Measurements from ENCODE around the gene TSHZ2. TPM values are rescaled to one million over a fixed set of nuclear protein-coding genes. Genes with fewer than 3 reads are reported as not detected.
"Not testable (repeated sequence)": the region's sequence is repeated elsewhere in the genome, so short reads cannot be mapped to it uniquely, and the experiment has no call there.

Gene TSHZ2
- total RNA-seq, 2 experiments from 2014 or later: 0.13 TPM; not detected in 1

DNA sequence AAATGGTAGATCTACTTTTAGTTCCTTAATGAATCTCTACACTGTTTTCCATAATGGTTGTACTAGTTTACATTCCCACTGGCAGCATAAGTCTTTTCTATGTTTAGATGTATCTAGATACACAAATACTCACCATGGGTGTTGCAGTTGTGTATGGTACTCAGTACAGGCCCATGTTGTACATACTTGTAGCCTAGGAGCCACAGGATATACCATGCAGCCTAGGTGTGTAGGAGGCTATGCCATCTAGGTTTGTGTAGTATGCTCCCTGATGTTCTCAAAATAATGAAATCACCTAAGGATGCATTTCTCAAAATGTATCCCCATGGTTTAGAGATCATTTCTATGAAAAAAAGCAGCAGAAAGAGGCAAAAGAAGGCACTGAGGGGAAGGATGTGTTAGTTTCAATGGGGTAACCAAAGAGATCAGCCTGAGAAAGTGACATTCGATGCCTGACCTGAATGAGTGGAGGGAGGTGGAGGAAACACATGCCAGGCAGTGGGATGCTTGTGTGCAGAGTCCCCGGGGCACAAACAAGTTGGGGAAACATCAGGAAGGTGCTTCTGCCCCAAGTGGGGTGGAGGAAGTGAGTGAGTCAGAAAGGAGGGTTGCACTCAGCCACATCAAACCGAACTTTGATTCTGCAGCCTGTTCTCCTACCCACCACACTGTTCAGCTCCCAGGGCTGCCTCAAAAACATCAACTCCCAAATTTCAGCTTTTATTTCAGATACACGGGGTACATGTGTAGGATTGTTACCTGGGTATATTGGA lies 430.3 kb downstream of the TSHZ2 start:
- POLR2A ChIA-PET: no interaction called here
- peak overlapping the region; percentile 46 for H3K27ac Mint-ChIP-seq
- H3K4me3 Mint-ChIP-seq: no peak overlapping the region
- peaks cover 8% of the 10 kb centered on the region for H3K27me3 Mint-ChIP-seq (ENCODE audit: low read depth)
- CTCF ChIA-PET: interaction anchor here (1.6 kb wide), 1 partner anchor 9 kb away, joined by 4 read pairs; no protein-coding TSS in a partner anchor
- ATAC-seq (peak; percentile 95), DNase-seq (peak; percentile 58)
- no peaks in the 10 kb centered on the region for H3K9me3 Mint-ChIP-seq (ENCODE audit: insufficient read depth)
- H3K4me1 Mint-ChIP-seq (ENCODE audit: low read depth): peaks cover 22% of the 10 kb centered on the region
- H3K36me3 Mint-ChIP-seq (ENCODE audit: low read depth): no peaks in the 10 kb centered on the region

DNA sequence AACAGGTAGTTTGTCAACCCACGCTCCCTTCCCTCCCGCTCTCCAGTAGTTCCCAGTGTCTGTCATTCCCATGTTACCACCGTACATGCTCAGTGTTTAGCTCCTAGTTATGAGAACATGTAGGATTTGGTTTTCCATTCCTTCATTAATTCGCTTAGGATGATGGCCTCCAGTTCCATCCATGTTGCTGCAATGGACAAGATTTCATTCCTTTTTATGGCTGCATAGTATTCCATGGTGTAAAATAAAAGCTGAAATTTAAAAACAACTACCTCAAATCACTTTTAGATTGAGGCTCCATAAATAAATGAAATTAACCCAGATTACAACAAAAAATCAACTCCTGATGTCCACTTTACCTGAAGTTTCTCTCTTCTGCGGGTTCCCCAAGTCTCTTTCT lies 430.9 kb downstream of the TSHZ2 start:
- ATAC-seq: no peak
- POLR2A ChIA-PET: no interaction called here

DNA sequence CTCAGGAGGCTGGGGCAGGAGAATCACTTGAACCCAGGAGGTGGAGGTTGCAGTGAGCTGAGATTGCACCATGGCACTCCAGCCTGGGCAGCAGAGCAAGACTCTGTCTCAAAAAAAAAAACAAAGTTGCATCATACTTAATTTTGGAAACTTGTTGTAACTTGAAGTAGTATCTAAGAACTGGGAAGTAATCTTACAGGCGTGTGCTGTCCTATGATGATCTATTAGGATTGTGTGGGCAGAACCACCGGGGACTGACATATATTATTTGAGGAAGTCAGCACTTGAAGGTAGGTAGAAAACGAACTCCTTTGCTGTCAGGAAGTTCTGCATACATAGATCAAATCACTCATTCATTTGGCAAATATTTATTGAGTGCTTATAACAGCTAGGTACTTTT lies 433.0 kb downstream of the TSHZ2 start:
- peaks cover 8% of the 10 kb centered on the region for H3K27me3 Mint-ChIP-seq (ENCODE audit: low read depth)
- ATAC-seq (no peak), DNase-seq (no peak)
- POLR2A ChIA-PET: no interaction called here
- H3K4me1 Mint-ChIP-seq (ENCODE audit: low read depth): peaks cover 15% of the 10 kb centered on the region
- H3K27ac Mint-ChIP-seq: no peak overlapping the region
- H3K4me3 Mint-ChIP-seq: no peak overlapping the region
- H3K9me3 Mint-ChIP-seq (ENCODE audit: insufficient read depth): no peaks in the 10 kb centered on the region
- CTCF ChIA-PET: interaction anchor here (1.9 kb wide), 1 partner anchor 10 kb away, joined by 4 read pairs; no protein-coding TSS in a partner anchor
- no peaks in the 10 kb centered on the region for H3K36me3 Mint-ChIP-seq (ENCODE audit: low read depth)

More for the DNA sequence above, 430.9 kb downstream of the TSHZ2 start:
- CTCF ChIA-PET: interaction anchor here (1.6 kb wide), 1 partner anchor 9 kb away, joined by 4 read pairs; no protein-coding TSS in a partner anchor
- Mint-ChIP-seq H3K4me1 (ENCODE audit: low read depth) (peaks cover 22% of the 10 kb centered on the region), H3K27me3 (ENCODE audit: low read depth) (peaks cover 8% of the 10 kb centered on the region), H3K9me3 (ENCODE audit: insufficient read depth) (no peaks in the 10 kb centered on the region), H3K4me3 (no peak overlapping the region), H3K36me3 (ENCODE audit: low read depth) (no peaks in the 10 kb centered on the region), H3K27ac (peak overlapping the region; percentile 46)
- no peak for DNase-seq

DNA sequence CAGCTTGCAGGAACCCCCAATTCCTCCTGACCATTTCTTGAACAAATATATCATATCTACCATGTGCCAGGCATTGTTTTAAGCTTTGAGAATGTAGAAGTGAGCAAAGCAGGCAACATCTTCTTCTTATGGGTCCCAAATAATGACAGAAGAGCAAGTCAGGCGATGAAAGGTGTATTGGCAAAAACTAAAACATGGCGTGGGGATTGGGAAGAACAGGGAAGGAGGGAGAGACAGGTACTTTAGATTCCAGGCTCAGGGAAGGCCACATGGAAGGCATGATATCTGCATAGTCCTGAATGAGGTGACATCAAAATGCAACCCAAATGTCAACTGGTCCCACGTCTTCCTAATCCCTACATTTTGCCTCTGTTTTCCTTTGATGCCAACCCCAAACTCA lies 434.4 kb downstream of the TSHZ2 start:
- Mint-ChIP-seq H3K9me3 (ENCODE audit: insufficient read depth) (no peaks in the 10 kb centered on the region), H3K4me1 (ENCODE audit: low read depth) (peaks cover 13% of the 10 kb centered on the region), H3K36me3 (ENCODE audit: low read depth) (no peaks in the 10 kb centered on the region), H3K4me3 (no peak overlapping the region), H3K27me3 (ENCODE audit: low read depth) (peaks cover 8% of the 10 kb centered on the region), H3K27ac (no peak overlapping the region)
- CTCF ChIA-PET: interaction anchor here (1.9 kb wide), 1 partner anchor 11 kb away, joined by 4 read pairs; no protein-coding TSS in a partner anchor
- ATAC-seq (no peak), DNase-seq (no peak)
- POLR2A ChIA-PET: no interaction called here

DNA sequence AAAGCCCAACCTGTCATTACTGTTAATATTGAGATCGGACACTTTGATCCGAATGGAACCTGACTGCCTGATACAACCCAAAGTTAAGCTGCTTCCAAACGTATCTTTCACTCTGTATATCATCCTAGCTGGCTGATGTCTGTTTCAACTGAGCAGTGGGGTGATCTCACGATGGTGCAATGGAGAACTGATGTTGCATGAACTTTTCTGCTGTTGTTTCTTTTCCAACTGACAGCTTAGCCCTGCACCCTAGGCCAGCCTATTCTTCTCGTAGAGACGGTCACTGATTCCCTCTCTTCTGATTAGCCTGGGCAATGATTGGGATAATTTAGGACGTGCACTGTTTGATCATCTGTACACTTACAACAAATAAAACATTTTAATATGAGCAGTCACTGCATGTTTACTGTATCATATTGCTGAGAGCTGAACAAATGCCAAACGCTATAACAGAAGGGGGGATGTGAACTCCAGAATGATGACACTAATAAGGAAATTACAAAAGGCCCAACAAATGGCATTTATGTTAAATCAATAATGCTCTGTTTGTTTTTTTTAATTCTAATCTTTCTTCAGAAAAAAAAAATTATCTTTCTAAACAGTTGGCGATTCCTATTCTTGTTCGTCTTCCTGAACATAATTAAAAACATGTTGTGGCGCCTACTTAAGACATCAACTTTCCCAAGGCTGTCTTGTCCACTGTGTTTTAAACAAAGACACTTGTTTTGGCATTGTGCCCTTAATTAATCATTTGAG lies 436.7 kb downstream of the TSHZ2 start:
- Mint-ChIP-seq H3K27ac (no peak overlapping the region), H3K36me3 (ENCODE audit: low read depth) (no peaks in the 10 kb centered on the region), H3K4me1 (ENCODE audit: low read depth) (peaks cover 8% of the 10 kb centered on the region), H3K27me3 (ENCODE audit: low read depth) (peaks cover 8% of the 10 kb centered on the region), H3K4me3 (no peak overlapping the region), H3K9me3 (ENCODE audit: insufficient read depth) (no peaks in the 10 kb centered on the region)
- CTCF ChIA-PET: no interaction called here
- POLR2A ChIA-PET: no interaction called here
- no peak for DNase-seq
- no peak for ATAC-seq

DNA sequence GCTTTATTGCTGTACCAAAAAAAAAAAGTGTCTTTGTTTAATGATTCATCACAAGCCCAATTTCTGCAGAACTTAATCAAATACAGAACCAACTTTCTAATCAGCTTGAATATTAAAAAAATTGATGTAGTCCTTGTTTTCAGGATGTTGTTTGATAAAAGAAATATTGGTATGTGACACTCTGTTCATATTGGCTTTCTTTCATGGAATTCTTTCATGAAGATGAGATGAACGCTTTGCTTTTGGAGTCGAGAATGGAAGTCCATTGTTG lies 437.2 kb downstream of the TSHZ2 start:
- peaks cover 8% of the 10 kb centered on the region for H3K4me1 Mint-ChIP-seq (ENCODE audit: low read depth)
- H3K9me3 Mint-ChIP-seq (ENCODE audit: insufficient read depth): no peaks in the 10 kb centered on the region
- no peaks in the 10 kb centered on the region for H3K36me3 Mint-ChIP-seq (ENCODE audit: low read depth)
- POLR2A ChIA-PET: no interaction called here
- peaks cover 8% of the 10 kb centered on the region for H3K27me3 Mint-ChIP-seq (ENCODE audit: low read depth)
- DNase-seq: no peak
- no peak overlapping the region for H3K4me3 Mint-ChIP-seq
- H3K27ac Mint-ChIP-seq: no peak overlapping the region
- CTCF ChIA-PET: no interaction called here
- ATAC-seq: no peak

DNA sequence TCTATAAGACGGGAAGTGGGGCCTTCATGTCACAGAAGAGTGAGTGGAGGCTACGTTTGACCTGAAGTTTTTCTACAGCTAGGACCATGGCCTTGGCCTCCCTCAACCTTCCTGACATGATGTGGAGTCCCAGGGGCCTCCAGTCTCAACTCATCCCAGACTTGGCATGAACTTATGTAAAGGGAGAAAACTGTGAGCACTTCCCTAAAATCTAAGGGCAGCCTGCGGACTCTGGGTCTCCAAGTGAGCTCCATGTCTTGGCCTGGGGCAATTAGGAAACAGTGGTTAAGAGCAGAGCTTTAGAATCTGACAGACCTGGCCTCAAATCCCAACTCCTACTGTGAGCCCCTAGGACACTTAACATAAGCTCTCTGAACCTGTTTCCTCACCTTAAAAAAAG lies 439.0 kb downstream of the TSHZ2 start:
- ATAC-seq (no peak), DNase-seq (no peak)
- Mint-ChIP-seq H3K9me3 (ENCODE audit: insufficient read depth) (no peaks in the 10 kb centered on the region), H3K27me3 (ENCODE audit: low read depth) (peaks cover 8% of the 10 kb centered on the region), H3K36me3 (ENCODE audit: low read depth) (no peaks in the 10 kb centered on the region), H3K27ac (no peak overlapping the region), H3K4me3 (no peak overlapping the region), H3K4me1 (ENCODE audit: low read depth) (peaks cover 8% of the 10 kb centered on the region)
- ChIA-PET CTCF (interaction anchor here (0.8 to 2.5 kb wide), 3 partner anchors 8 to 203 kb away, joined by 4 to 8 read pairs (median 4); no protein-coding TSS in a partner anchor), POLR2A (no interaction called here)

DNA sequence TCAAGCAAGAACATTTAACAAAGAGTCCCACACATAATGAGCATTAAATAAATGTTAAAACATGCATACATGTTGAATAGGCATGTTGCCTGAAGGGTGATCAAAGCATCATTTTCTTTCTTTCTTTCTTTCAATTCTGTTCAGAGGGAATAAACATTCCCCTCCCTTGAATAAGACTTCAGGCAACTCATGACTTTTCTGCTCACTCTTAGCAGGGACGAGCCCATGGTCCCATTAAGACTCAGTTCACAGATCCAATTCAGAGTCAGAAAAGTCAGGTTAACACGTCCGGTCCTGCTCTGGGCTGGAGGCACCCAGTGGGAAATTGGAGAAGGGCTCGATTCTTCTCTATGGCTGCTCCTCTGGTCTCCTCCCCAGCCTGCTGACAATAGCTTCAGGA lies 439.7 kb downstream of the TSHZ2 start:
- no peak for ATAC-seq
- no peak for DNase-seq
- Mint-ChIP-seq H3K4me3 (no peak overlapping the region), H3K27me3 (ENCODE audit: low read depth) (peaks cover 3% of the 10 kb centered on the region), H3K4me1 (ENCODE audit: low read depth) (peaks cover 8% of the 10 kb centered on the region), H3K27ac (no peak overlapping the region), H3K9me3 (ENCODE audit: insufficient read depth) (no peaks in the 10 kb centered on the region), H3K36me3 (ENCODE audit: low read depth) (no peaks in the 10 kb centered on the region)
- ChIA-PET POLR2A (interaction anchor here (0.6 kb wide), 1 partner anchor 1221 kb away, joined by 3 read pairs; no protein-coding TSS in a partner anchor), CTCF (interaction anchor here (0.8 to 2.5 kb wide), 4 partner anchors 9 to 533 kb away, joined by 4 to 8 read pairs (median 4); no protein-coding TSS in a partner anchor)

DNA sequence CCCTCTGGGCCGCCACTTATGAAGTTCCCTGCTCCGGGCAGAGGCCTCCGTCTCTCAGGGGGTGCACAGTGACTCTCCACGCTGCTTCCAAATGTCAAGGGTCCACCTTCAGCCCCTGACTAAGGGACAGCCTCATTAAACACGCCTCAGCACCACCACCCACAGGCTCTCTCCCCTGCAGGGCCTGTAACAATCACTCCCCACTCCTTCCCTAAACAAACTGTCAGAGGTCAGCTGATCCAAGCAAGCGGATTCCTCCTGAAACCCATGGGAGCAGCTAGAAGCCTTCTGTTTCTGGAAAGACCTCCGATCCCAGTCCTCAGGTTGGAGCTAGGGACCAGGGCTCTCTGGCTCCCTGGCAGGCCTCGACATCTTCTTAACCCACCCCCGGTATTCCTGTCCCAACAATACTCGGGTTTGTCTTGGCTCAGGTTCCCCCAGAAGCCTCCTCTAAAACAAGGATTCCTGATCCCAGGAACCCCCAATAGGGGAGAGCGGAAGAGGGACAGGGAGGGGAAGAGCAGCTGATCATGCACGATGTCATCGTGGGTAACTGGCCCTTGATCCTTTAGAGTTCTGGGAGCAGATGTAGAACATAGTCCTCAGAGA lies 440.5 kb downstream of the TSHZ2 start:
- Mint-ChIP-seq H3K27me3 (ENCODE audit: low read depth) (no peaks in the 10 kb centered on the region), H3K9me3 (ENCODE audit: insufficient read depth) (no peaks in the 10 kb centered on the region), H3K27ac (peak overlapping the region; percentile 48), H3K4me1 (ENCODE audit: low read depth) (peaks cover 8% of the 10 kb centered on the region), H3K36me3 (ENCODE audit: low read depth) (no peaks in the 10 kb centered on the region), H3K4me3 (no peak overlapping the region)
- POLR2A ChIA-PET: interaction anchor here (0.8 kb wide), 1 partner anchor 20 kb away, joined by 3 read pairs; no protein-coding TSS in a partner anchor
- ATAC-seq: no peak
- no peak for DNase-seq
- CTCF ChIA-PET: interaction anchor here (0.7 to 1.6 kb wide), 6 partner anchors 9 to 549 kb away, joined by 3 to 9 read pairs (median 4); no protein-coding TSS in a partner anchor

DNA sequence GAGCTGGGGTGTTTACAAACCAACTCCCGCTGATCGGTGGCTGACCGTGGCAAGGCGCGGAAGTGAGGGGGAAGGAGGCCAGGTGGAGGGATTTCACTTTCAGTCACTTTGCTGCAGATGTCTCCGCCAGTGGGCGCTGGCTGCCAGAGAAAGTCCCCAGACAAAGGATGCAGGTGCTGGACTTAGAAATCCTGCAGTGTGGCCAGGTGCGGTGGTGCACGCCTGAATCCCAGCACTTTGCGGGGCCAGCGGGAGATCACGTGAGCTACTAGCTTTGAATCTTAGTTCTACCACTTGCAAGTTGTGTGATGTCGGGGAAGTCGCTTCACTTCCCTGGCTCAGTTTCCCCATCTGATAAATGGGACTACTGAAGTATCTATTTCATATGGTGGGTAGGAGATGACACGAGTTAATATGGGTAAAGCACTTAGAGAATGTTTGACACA lies 441.1 kb downstream of the TSHZ2 start:
- ATAC-seq: peak; percentile 78

DNA sequence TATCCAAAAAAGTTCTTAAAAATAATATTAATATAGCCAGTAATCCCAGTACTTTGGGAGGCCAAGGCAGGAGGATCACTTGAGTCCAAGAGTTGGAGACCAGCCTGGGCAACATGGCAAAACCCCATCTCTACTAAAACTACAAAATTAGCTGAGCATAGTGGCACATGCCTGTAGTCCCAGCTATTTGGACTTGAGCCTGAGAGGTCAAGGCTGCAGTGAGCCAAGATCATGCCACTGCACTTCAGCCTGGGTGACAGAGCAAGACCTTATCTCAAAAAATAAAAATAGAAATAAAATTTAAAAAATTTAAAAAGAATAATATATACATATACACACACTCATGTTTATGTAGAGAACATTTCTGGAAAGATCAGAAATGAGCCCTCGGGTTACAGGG lies 441.7 kb downstream of the TSHZ2 start:
- H3K4me1 Mint-ChIP-seq (ENCODE audit: low read depth); H3K9me3 Mint-ChIP-seq (ENCODE audit: insufficient read depth); CTCF ChIA-PET; H3K4me3 Mint-ChIP-seq; H3K27me3 Mint-ChIP-seq (ENCODE audit: low read depth); ATAC-seq; H3K36me3 Mint-ChIP-seq (ENCODE audit: low read depth); H3K27ac Mint-ChIP-seq; DNase-seq: not testable (repeated sequence)
- POLR2A ChIA-PET: interaction anchor here (0.6 kb wide), 1 partner anchor 522 kb away, joined by 3 read pairs; no protein-coding TSS in a partner anchor

More for the DNA sequence above, 441.1 kb downstream of the TSHZ2 start:
- no peaks in the 10 kb centered on the region for H3K9me3 Mint-ChIP-seq (ENCODE audit: insufficient read depth)
- H3K4me1 Mint-ChIP-seq (ENCODE audit: low read depth): peaks cover 8% of the 10 kb centered on the region
- peak; percentile 75 for DNase-seq
- no peaks in the 10 kb centered on the region for H3K27me3 Mint-ChIP-seq (ENCODE audit: low read depth)
- CTCF ChIA-PET: interaction anchor here (0.7 to 1.3 kb wide), 4 partner anchors 8 to 532 kb away, joined by 3 to 9 read pairs (median 4); no protein-coding TSS in a partner anchor
- H3K27ac Mint-ChIP-seq: peak overlapping the region; percentile 48
- POLR2A ChIA-PET: interaction anchor here (0.6 to 0.8 kb wide), 2 partner anchors 20 to 523 kb away, joined by 3 read pairs; no protein-coding TSS in a partner anchor
- H3K36me3 Mint-ChIP-seq (ENCODE audit: low read depth): no peaks in the 10 kb centered on the region
- H3K4me3 Mint-ChIP-seq: no peak overlapping the region

All from activated CD8-positive, alpha-beta T cell treated with anti-CD3 and anti-CD28 coated beads, Interleukin-2, amount 10 ng/mL, durations not matched to agents 7 days and 5 days (primary cell).